Activated naive CD4-positive, alpha-beta T cell treated with anti-CD3 and anti-CD28 coated beads for 36 hours (primary cell): ENCODE results near the gene NOD1. TPM values are rescaled to one million over a fixed set of nuclear protein-coding genes. Genes with fewer than 3 reads are reported as not detected.
"Not testable (repeated sequence)": the region's sequence is repeated elsewhere in the genome, so short reads cannot be mapped to it uniquely, and the experiment has no call there.

Experiments used
- CTCF ChIA-PET: fragments of 350-600 bp; sonication (Branson Sonifier 250); formaldehyde crosslinking; loops from one replicate; lab custom pipeline; 2021; ENCODE audit warnings: antibody characterized with exemption; lab: Charles Lee
- DNase-seq: peaks from one replicate; pipeline ENCODE4 v3.0.0-alpha.2; 2020
- H3K27ac Mint-ChIP-seq: one replicate; pipeline ENCODE4 v1.8.0; 2021; ENCODE audit warnings: mild to moderate bottlenecking, mixed read lengths
- H3K27me3 Mint-ChIP-seq: one replicate; pipeline ENCODE4 v1.8.0; 2021; ENCODE audit warnings: low read depth, mixed read lengths
- H3K36me3 Mint-ChIP-seq: one replicate; pipeline ENCODE4 v1.8.0; 2021; ENCODE audit warnings: low read depth, mixed read lengths
- H3K4me1 Mint-ChIP-seq: one replicate; pipeline ENCODE4 v1.8.0; 2021; ENCODE audit warnings: low read depth, mixed read lengths
- H3K4me3 Mint-ChIP-seq: one replicate; pipeline ENCODE4 v1.8.0; 2021; ENCODE audit warnings: mild to moderate bottlenecking, moderate library complexity, mixed read lengths
- H3K9me3 Mint-ChIP-seq: one replicate; pipeline ENCODE4 v1.8.0; 2021; ENCODE audit warnings: mixed read lengths
- intact Hi-C: fragments of 100-400 bp; cut with micrococcal nuclease; formaldehyde crosslinking; loops from one replicate; pipeline ENCODE4 v1.15.1; 2023
- total RNA-seq, 2 experiments: library from RNA; stranded (reverse); gene quantifications; one replicate each; pipeline ENCODE4 v1.2.3, GENCODE V29; 2021

The NOD1 gene
- total RNA-seq, 2 experiments from 2014 or later, result 9.2 to 9.8 TPM

DNA sequence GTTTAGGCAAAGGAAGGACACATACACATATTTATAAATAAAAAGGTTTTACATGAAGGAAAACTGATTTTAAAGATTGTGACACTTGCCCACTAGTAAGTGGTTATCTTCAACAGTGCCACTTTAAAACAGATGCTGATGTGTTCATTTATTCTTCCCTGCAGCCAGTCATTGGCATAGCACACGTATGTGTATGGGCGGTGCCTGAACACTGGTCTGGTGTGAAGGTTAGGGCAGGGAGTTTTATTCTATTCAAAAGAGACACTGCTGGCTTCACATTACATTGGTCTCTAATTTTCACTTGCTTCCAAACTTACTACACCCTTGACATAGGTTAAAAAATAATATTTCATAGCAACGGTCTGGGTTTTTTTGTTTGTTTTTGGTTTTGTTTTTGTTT is 57.9 kb downstream of the NOD1 start:
- H3K27ac Mint-ChIP-seq, result no peak overlapping the region

DNA sequence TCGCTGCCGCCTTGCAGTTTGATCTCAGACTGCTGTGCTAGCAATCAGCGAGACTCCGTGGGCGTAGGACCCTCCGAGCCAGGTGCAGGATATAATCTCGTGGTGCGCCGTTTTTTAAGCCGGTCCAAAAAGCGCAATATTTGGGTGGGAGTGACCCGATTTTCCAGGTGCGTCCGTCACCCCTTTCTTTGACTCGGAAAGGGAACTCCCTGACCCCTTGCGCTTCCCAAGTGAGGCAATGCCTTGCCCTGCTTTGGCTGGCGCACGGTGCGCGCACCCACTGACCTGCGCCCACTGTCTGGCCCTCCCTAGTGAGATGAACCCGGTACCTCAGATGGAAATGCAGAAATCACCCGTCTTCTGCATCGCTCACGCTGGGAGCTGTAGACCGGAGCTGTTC is 58.5 kb downstream of the NOD1 start:
- intact Hi-C loops, H3K27me3 Mint-ChIP-seq, H3K4me1 Mint-ChIP-seq, DNase-seq, CTCF ChIA-PET, H3K4me3 Mint-ChIP-seq, H3K27ac Mint-ChIP-seq, H3K9me3 Mint-ChIP-seq: not testable (repeated sequence)
- peaks cover 11% of the 10 kb centered on the region for H3K36me3 Mint-ChIP-seq

More for the DNA sequence above, 57.9 kb downstream of the NOD1 start:
- Mint-ChIP-seq H3K4me3 (no peak overlapping the region), H3K36me3 (peaks cover 11% of the 10 kb centered on the region), H3K9me3 (peaks cover 6% of the 10 kb centered on the region), H3K4me1 (peaks cover 3% of the 10 kb centered on the region), H3K27me3 (no peaks in the 10 kb centered on the region)
- no peak for DNase-seq
- CTCF ChIA-PET, result no interaction called here
- intact Hi-C loops, result no loop called here

DNA sequence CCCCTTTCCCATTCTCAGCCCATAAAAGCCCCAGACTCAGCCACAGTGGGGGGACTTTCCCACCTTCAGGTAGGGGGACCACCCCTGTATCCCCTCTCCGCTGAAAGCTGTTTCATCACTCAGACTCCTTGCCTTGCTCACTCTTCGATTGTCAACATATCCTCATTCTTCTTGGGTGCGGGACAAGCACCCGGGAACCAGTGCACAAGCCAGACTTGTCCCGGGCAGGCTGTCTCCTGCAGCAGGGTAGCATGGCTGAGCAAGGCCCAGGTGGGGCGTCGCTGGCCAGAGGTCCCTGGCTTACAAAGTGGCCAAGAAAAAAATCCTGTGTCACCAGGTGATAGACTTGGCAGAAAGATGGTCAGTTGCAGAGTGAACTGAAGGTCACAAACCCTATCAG is 64.7 kb downstream of the NOD1 start:
- CTCF ChIA-PET, result interaction anchor here (0.8 to 2.3 kb wide), 2 partner anchors 138 to 141 kb away, joined by 3 to 10 read pairs; no protein-coding TSS in a partner anchor
- H3K4me1 Mint-ChIP-seq, result no peaks in the 10 kb centered on the region
- no peak overlapping the region for H3K27ac Mint-ChIP-seq
- H3K36me3 Mint-ChIP-seq, result no peaks in the 10 kb centered on the region
- H3K4me3 Mint-ChIP-seq, result no peak overlapping the region
- intact Hi-C loops, result loop anchor here (2.0 to 5.0 kb wide), 3 partner anchors 137 to 537 kb away; no protein-coding TSS in a partner anchor
- no peaks in the 10 kb centered on the region for H3K27me3 Mint-ChIP-seq
- H3K9me3 Mint-ChIP-seq, result peaks cover 7% of the 10 kb centered on the region
- no peak for DNase-seq

DNA sequence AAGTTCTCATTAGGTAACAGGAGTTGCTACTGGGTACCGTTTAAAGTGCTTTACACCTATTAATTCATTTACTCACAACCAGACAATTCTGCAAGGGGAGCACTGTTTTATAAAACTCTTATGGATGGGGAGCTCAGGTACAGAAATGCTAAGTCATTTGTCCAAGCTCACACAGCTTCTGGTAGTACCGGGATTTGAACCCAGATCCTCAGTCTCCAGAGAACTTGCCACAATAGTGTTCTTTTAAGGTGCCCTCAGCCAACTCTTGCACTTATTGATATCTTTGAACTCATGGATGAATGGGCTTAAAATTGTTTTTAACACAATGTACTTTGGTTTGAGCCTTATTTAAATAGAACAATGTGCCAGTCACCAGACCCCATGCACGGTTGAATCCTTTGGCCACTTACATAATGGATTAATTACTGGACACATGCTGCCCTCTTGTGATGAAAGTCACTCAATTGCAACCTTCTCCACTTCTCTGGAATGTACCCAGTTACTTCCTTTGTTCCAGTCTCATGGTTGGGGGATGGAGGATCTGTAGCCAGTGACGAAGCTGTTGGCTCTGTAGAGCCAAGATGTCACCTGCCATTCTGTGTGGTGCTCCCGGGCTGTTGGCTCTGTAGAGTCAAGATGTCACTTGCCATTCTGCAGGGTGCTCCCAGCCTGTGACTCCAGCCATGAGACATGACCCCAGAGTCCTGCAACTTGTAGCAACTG is 65.6 kb downstream of the NOD1 start:
- Mint-ChIP-seq H3K4me3 (no peak overlapping the region), H3K9me3 (peaks cover 7% of the 10 kb centered on the region), H3K27ac (no peak overlapping the region), H3K27me3 (no peaks in the 10 kb centered on the region), H3K36me3 (no peaks in the 10 kb centered on the region), H3K4me1 (no peaks in the 10 kb centered on the region)
- peak; percentile 10 for DNase-seq
- CTCF ChIA-PET, result interaction anchor here (0.8 to 2.3 kb wide), 4 partner anchors 130 to 143 kb away, joined by 3 to 10 read pairs (median 3); no protein-coding TSS in a partner anchor
- intact Hi-C loops, result loop anchor here (2.0 to 5.0 kb wide), 3 partner anchors 136 to 536 kb away; no protein-coding TSS in a partner anchor

DNA sequence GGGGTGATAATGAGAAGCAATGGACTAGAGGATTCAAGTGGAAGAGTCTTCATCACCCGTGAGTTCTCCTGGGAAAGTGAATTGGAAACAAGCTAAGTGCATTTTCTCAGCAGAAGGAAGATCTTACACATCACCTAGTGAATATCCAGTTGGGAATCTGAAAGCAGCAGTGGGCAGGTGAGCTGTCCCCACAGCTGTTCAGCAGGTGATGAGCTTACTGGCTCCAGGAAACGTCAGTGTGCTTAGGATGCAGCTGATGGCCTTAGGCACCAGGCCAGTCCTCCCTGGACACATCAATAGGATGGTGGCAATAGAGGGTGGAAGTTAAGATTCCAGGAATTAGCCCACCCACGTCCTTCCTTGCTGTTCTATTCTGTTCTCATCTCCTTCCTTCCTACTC is 66.7 kb downstream of the NOD1 start:
- Mint-ChIP-seq H3K9me3 (peaks cover 7% of the 10 kb centered on the region), H3K4me1 (no peaks in the 10 kb centered on the region), H3K27me3 (no peaks in the 10 kb centered on the region), H3K27ac (no peak overlapping the region), H3K36me3 (no peaks in the 10 kb centered on the region), H3K4me3 (no peak overlapping the region)
- intact Hi-C loops, result loop anchor here (2.0 to 5.0 kb wide), 3 partner anchors 135 to 535 kb away; no protein-coding TSS in a partner anchor
- no peak for DNase-seq
- CTCF ChIA-PET, result interaction anchor here (0.6 to 2.3 kb wide), 3 partner anchors 136 to 350 kb away, joined by 3 to 10 read pairs (median 4); no protein-coding TSS in a partner anchor

DNA sequence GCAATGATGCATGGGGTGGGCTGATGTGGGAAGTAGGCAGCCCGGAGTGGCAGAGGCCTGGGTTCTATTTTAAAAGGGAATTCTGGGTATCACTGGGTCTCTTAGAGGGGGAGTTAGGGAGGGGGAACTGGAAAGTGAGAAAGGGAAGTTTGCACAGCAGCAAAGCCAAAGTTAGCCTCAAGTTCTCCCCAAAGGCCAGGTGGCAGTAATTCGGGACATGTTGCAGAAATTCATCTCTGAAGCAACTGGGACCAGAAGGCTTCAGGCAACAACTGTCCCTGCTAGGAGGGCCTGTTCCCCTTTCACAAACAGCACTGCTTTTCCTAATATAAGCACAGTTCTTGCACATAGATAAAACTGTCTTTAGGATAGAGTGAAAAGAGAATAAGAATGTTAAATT is 67.4 kb downstream of the NOD1 start:
- no peak overlapping the region for H3K27ac Mint-ChIP-seq
- no peak for DNase-seq

DNA sequence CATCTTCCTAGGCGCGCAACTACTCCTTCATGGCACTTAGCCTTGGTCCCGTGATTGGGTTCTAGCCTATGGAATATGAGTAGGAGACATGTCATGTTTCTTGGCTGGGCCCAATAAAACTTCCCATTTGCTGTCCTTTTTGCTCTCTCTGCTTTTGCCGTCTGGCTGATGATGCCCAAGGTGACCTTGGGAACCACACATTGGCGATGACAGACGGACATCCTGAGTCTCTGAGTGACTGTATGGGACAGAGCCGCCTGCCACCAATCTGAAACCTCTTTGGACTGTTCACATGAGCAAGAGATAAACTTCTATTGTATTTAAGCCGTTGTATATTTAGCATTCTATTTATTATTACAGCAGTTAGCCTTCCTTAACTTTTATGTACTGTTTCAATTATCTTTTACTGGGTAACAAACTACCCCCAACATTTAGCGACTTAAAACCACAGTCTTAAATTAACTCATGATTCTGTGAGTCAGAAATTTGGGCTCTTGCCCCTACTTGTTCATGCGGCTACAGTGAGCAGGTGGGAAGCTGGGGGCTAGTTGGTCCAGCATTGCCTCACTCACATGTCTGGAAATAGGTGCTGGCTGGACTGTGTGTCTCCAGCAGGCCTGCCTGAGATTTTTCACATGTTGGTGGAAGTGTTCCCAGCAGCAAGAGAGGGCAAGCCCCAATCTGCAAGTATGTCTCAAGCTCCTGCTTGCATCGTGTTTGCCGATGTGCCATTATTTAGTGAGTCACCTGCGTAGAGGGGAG is 71.7 kb downstream of the NOD1 start:
- intact Hi-C loops, result no loop called here
- Mint-ChIP-seq H3K27ac (no peak overlapping the region), H3K4me3 (no peak overlapping the region), H3K4me1 (no peaks in the 10 kb centered on the region), H3K9me3 (no peaks in the 10 kb centered on the region), H3K36me3 (peaks cover 1% of the 10 kb centered on the region), H3K27me3 (no peaks in the 10 kb centered on the region)
- no peak for DNase-seq
- CTCF ChIA-PET, result interaction anchor here (0.5 to 0.6 kb wide), 2 partner anchors 19 to 255 kb away, joined by 3 to 5 read pairs; no protein-coding TSS in a partner anchor

More for the DNA sequence above, 67.4 kb downstream of the NOD1 start:
- Mint-ChIP-seq H3K9me3 (peaks cover 7% of the 10 kb centered on the region), H3K4me1 (no peaks in the 10 kb centered on the region), H3K27me3 (no peaks in the 10 kb centered on the region), H3K4me3 (no peak overlapping the region), H3K36me3 (no peaks in the 10 kb centered on the region)
- CTCF ChIA-PET, result no interaction called here
- intact Hi-C loops, result loop anchor here (5.0 kb wide), 1 partner anchor 534 kb away; no protein-coding TSS in a partner anchor

DNA sequence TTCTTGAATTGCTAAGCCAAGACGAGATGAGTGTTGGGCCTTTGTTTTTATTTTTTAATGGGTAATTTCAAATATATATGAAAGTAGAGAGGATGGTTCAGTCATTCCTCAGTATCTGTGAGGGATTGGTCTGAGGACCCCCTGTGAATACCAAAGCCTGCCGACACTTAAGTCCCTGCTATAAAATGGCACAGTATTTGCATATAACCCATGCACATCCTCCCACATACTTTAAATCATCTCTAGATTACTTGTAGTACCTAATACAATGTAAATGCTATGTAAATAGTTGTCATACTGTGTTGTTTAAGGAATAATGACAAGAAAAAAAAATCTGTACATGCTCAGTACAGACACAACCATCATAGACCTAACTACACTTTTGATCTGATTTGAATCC is 73.4 kb downstream of the NOD1 start:
- no peak overlapping the region for H3K4me3 Mint-ChIP-seq
- H3K4me1 Mint-ChIP-seq, result no peaks in the 10 kb centered on the region
- H3K36me3 Mint-ChIP-seq, result peaks cover 1% of the 10 kb centered on the region
- H3K9me3 Mint-ChIP-seq, result no peaks in the 10 kb centered on the region
- H3K27me3 Mint-ChIP-seq, result no peaks in the 10 kb centered on the region
- CTCF ChIA-PET, result no interaction called here
- DNase-seq, result no peak
- intact Hi-C loops, result no loop called here
- H3K27ac Mint-ChIP-seq, result no peak overlapping the region

DNA sequence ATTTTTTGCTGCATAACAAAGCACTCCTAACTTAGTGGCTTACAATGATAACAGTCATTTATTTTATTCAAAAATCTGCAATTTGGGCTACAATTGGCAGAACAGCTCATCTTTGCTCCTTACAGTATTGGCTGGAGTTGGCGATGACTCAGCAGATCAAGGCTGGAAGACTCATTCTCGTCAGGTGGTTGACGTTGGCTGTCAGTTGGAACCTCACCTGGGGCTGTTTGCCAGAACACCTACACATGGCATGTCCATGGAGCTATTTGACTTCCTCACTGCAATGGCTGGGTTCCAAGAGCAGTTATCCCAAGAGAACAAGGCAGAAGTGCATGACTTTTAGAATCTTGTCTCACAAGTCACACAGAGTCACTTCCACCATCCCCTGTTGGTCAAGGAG is 75.1 kb downstream of the NOD1 start:
- Mint-ChIP-seq H3K4me1 (no peaks in the 10 kb centered on the region), H3K36me3 (peaks cover 1% of the 10 kb centered on the region), H3K27ac (no peak overlapping the region), H3K27me3 (no peaks in the 10 kb centered on the region), H3K4me3 (no peak overlapping the region), H3K9me3 (no peaks in the 10 kb centered on the region)
- CTCF ChIA-PET, result no interaction called here
- intact Hi-C loops, result no loop called here
- DNase-seq, result no peak

DNA sequence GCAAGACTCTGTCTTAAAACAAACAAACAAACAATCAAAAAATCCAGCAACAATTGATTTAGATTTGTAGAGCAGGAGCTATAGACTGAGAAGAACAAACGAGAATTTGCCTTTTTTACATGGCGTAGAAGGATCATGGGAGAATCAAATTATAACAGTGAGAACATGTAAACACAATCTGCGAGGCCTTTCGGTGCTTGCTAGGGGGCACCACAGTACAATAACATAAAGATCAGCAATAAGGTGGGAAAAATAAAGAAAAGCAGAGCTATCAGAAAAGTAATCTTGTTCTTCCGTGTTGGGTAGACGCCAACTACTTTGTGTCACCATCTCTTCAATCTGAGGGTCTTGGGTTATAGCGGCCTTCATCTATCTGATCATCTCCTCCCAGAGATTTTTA is 82.2 kb downstream of the NOD1 start:
- Mint-ChIP-seq H3K27me3 (no peaks in the 10 kb centered on the region), H3K27ac (no peak overlapping the region), H3K36me3 (no peaks in the 10 kb centered on the region), H3K4me1 (no peaks in the 10 kb centered on the region), H3K9me3 (no peaks in the 10 kb centered on the region), H3K4me3 (no peak overlapping the region)
- CTCF ChIA-PET, result no interaction called here
- intact Hi-C loops, result no loop called here
- DNase-seq, result peak; percentile 9

DNA sequence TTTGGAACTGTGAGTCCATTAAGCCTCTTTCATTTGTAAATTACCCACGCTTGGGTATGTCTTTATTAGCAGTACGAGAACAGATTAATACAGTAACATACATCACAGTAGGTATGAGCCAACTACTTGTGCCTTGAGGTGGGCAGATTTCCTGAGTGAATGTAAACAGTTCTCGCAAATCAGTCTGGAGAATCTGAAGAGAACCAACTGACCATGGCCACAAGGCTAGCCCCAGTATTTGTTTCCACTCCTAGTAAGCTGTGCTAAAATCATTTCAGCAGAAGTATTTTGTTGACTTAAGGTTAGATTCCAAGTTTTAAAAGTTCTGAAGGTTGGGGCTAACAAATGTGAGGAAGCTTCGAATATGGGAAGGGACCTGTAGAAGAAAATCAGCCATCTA is 82.9 kb downstream of the NOD1 start:
- no peaks in the 10 kb centered on the region for H3K4me1 Mint-ChIP-seq
- CTCF ChIA-PET, result no interaction called here
- intact Hi-C loops, result no loop called here
- no peaks in the 10 kb centered on the region for H3K36me3 Mint-ChIP-seq
- H3K27ac Mint-ChIP-seq, result no peak overlapping the region
- no peak for DNase-seq
- H3K27me3 Mint-ChIP-seq, result no peaks in the 10 kb centered on the region
- no peak overlapping the region for H3K4me3 Mint-ChIP-seq
- H3K9me3 Mint-ChIP-seq, result no peaks in the 10 kb centered on the region

DNA sequence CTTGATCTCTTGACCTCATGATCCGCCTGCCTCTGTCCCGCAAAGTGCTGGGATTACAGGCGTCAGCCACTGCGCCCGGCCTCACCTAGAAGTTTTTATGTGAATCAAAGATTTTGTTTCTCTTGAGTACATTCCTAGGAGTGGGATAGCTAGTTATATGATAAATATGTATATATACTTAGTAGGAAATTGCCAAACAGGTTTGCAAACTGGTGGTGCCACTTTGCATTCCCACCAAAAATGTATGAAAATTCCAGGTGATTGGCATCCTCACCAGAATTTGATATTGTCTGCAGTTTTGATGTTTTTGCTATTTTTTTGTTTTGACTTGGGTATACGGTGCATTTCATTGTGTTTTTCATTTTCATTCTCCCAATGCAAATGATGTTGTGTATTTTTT is 86.8 kb downstream of the NOD1 start:
- Mint-ChIP-seq H3K27me3 (no peaks in the 10 kb centered on the region), H3K9me3 (no peaks in the 10 kb centered on the region), H3K4me3 (no peak overlapping the region), H3K27ac (no peak overlapping the region), H3K36me3 (peaks cover 3% of the 10 kb centered on the region), H3K4me1 (no peaks in the 10 kb centered on the region)
- DNase-seq, result no peak
- CTCF ChIA-PET, result interaction anchor here (0.6 to 1.2 kb wide), 2 partner anchors 38 to 116 kb away, joined by 3 read pairs; no protein-coding TSS in a partner anchor
- intact Hi-C loops, result no loop called here
